Spleen (tissue), 11 donors: ENCODE measurements around the gene DAB1. TPM values are rescaled to one million over a fixed set of nuclear protein-coding genes. Genes with fewer than 3 reads are reported as not detected.

Experiments
- DNase-seq: peaks from one replicate; pipeline ENCODE4 v3.0.0-alpha.2; 2020
- H3K27ac ChIP-seq, 8 donors: fragments of 200-600 bp; sonication (generic) in 7 of 8; 1 replicate in 4 of 8; 2 replicates in 4 of 8; pipeline versions ENCODE4 v1.5.0 to v1.8.0; 2016 to 2021; ENCODE audit warnings: inconsistent platforms in 4 of 8, mild to moderate bottlenecking in 4 of 8, moderate library complexity in 1 of 8
- H3K27me3 ChIP-seq, 7 donors: fragments of 200-600 bp; sonication (generic) in 6 of 7; replicated peaks in 1 of 7; 1 replicate in 4 of 7; 2 replicates in 3 of 7; pipeline versions ENCODE4 v1.5.0 to v1.8.0; 2016 to 2021; ENCODE audit warnings: inconsistent platforms in 3 of 7, mild to moderate bottlenecking in 1 of 7
- H3K36me3 ChIP-seq, 6 donors: fragments of 200-600 bp; sonication (generic) in 5 of 6; 1 replicate in 4 of 6; 2 replicates in 2 of 6; pipeline versions ENCODE4 v1.5.0 to v1.8.0; 2016 to 2021; ENCODE audit warnings: inconsistent platforms in 2 of 6
- H3K4me1 ChIP-seq, 6 donors: fragments of 200-600 bp; sonication (generic) in 5 of 6; 1 replicate in 3 of 6; 2 replicates in 3 of 6; pipeline versions ENCODE4 v1.5.0 to v1.8.0; 2016 to 2021; ENCODE audit warnings: inconsistent platforms in 3 of 6
- H3K4me3 ChIP-seq, 8 donors: fragments of 200-600 bp; sonication (generic) in 7 of 8; 1 replicate in 4 of 8; 2 replicates in 4 of 8; pipeline versions ENCODE4 v1.5.0 to v1.8.0; 2016 to 2021; ENCODE audit warnings: inconsistent platforms in 4 of 8, mild to moderate bottlenecking in 4 of 8, moderate library complexity in 2 of 8
- H3K9me3 ChIP-seq, 8 donors: fragments of 200-600 bp; sonication (generic) in 7 of 8; 1 replicate in 4 of 8; 2 replicates in 4 of 8; pipeline versions ENCODE4 v1.5.0 to v1.8.0; 2016 to 2021; ENCODE audit warnings: inconsistent platforms in 4 of 8
- CTCF ChIP-seq, 11 experiments: fragments of 200-600 bp in 7 of 11; fragments of 450-650 bp in 4 of 11; sonication (generic) in 4 of 11; IDR thresholded peaks in 8 of 11; conservative IDR thresholded peaks in 3 of 11; 1 replicate in 7 of 11; 2 replicates in 4 of 11; pipeline versions ENCODE4 v1.4.0 to v1.8.0; 2016 to 2021; ENCODE audit warnings: antibody characterized with exemption in 11 of 11, inconsistent platforms in 4 of 11, mild to moderate bottlenecking in 1 of 11
- POLR2A ChIP-seq, 3 donors: fragments of 450-650 bp; IDR thresholded peaks; one replicate each; pipeline ENCODE4 v1.5.1; 2017; ENCODE audit warnings: antibody characterized with exemption in 3 of 3, mild to moderate bottlenecking in 1 of 3
- POLR2AphosphoS5 ChIP-seq, 3 donors: sonication (generic); formaldehyde crosslinking; IDR thresholded peaks; one replicate each; pipeline ENCODE4 v1.5.1; 2017; ENCODE audit warnings: antibody characterized with exemption in 3 of 3
- WGBS, 5 donors: extraction: QIAGEN DNeasy Blood & Tissue Kit in 3 of 5; methylation state at CpG; one replicate each; pipeline versions ENCODE4 v1.1.5 to v1.1.7; 2013 to 2018; 5-methylcytosine and 5-hydroxymethylcytosine counted together
- intact Hi-C: fragments of 100-400 bp; cut with DNase I; formaldehyde crosslinking; loops from one replicate; pipeline ENCODE4 v1.15.0; 2023; ENCODE audit warnings: low total_unique reads
- polyA plus RNA-seq, 3 donors: library from polyadenylated mRNA; stranded (reverse); fragments of 200-250 nt; gene quantifications; one replicate each; pipeline ENCODE4 v1.2.1, GENCODE V29; 2013
- total RNA-seq, 7 donors: library from RNA; depleted of rRNA in 3 of 7; stranded (reverse); fragments of >200 nt in 3 of 7; fragmentation: NEBNext Ultra II Directional in 4 of 7; extraction: Animal tissue kit (Norgen Biotek cat#: 25700) in 4 of 7; gene quantifications; one replicate each; pipeline versions ENCODE4 v1.1.0 to v1.2.1, GENCODE V29; 2016 to 2021
- donor health status: healthy with polysubstance abuse.
- donor health status: DM: no; HTN: no; CAD: no; lungs with moderate emphysema.
- donor health status: DM: no; HTN: no; CAD: no.
- donor health status: Bipolar disorder and iron deficiency.
- donor health status: healthy.
- donor health status: DM: no; HTN: no; CAD: no.
- donor health status: DM: yes; HTN: yes; CAD: no.

Gene DAB1
- total and polyA plus RNA-seq, 10 donors: 0.03 to 0.70 (median 0.26) TPM; not detected in 1

DNA sequence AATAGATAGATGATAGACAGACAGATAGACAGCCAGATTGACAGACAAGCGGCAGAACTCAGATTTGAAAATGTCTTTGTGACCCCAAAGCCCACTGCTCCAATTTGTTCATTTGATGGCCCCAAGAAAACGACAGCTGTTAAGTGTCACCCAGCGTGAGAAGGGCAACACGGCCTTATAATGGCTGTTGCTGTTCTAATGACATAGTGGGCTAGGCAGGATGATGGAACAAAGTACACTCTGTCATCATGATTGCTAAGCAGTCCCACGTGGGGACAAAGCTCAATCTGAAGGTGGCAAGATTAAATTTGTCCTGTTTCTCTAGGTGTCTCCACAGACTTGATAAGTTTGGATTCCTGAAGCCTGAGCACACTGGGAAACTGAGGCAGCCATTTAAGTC, 112.9 kb downstream of the DAB1 start:
- Histone ChIP-seq H3K9me3 (no peaks in the 10 kb centered on the region), H3K27ac (no peak overlapping the region), H3K27me3 (peaks cover 0 to 5% (median 0%) of the 10 kb centered on the region in 7 donors), H3K4me3 (no peak overlapping the region), H3K36me3 (no peaks in the 10 kb centered on the region), H3K4me1 (no peaks in the 10 kb centered on the region)
- no peak for DNase-seq
- WGBS, 5 donors: 69 to 77% (median 75%) methylated on average over 5 of the region's 5 CpGs
- no peak for TF ChIP-seq POLR2AphosphoS5 (IDR thresholded peaks at IDR 0.05)
- TF ChIP-seq POLR2A (IDR thresholded peaks at IDR 0.05): no peak
- TF ChIP-seq CTCF (IDR thresholded peaks at IDR 0.05 in 8 of 11, conservative IDR thresholded peaks at IDR 0.05 in 3 of 11): no peak
- intact Hi-C loops: no loop called here

DNA sequence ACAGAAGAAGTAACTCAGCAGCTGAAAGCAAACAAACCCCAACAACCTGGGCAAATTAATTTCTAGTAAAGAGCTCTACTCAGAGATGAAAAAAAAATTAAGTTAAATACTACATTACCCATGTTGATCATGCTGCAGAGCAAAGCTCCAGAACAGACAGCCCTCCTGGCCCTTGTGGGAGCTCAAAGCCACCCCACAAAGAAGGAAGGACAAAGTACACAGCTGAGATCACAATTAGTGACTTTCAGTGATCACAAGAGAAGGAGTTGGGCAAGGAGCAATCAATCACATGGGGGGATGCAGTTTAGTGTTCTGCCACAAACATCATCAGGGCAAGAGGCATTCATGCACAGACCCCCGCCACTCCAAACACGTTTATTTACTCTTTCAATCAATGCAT, 114.2 kb downstream of the DAB1 start:
- TF ChIP-seq POLR2AphosphoS5 (IDR thresholded peaks at IDR 0.05) (no peak), POLR2A (IDR thresholded peaks at IDR 0.05) (no peak), CTCF (IDR thresholded peaks at IDR 0.05 in 8 of 11, conservative IDR thresholded peaks at IDR 0.05 in 3 of 11) (no peak)
- no peak for DNase-seq
- WGBS, 5 donors: 80 to 87% (median 82%) methylated on average over 2 of the region's 2 CpGs
- Histone ChIP-seq H3K27me3 (peaks cover 0 to 5% (median 0%) of the 10 kb centered on the region in 7 donors), H3K36me3 (no peaks in the 10 kb centered on the region), H3K4me3 (no peak overlapping the region), H3K27ac (no peak overlapping the region), H3K4me1 (no peaks in the 10 kb centered on the region), H3K9me3 (no peaks in the 10 kb centered on the region)
- intact Hi-C loops: no loop called here

- peaks cover 0 to 5% (median 0%) of the 10 kb centered on the region in 7 donors for H3K27me3 ChIP-seq
- 49 to 64% (median 58%) methylated on average over 4 of the region's 4 CpGs for WGBS, 5 donors
Observed at GRCh38 chr1:57307392-57308170, 116.3 kb downstream of the DAB1 start.

More at GRCh38 chr1:57307392-57308170, 116.3 kb downstream of the DAB1 start:
- Histone ChIP-seq H3K9me3 (no peaks in the 10 kb centered on the region), H3K4me3 (no peak overlapping the region), H3K4me1 (no peaks in the 10 kb centered on the region), H3K36me3 (no peaks in the 10 kb centered on the region), H3K27ac (no peak overlapping the region)
- no peak for TF ChIP-seq POLR2AphosphoS5 (IDR thresholded peaks at IDR 0.05)
- TF ChIP-seq CTCF (IDR thresholded peaks at IDR 0.05 in 8 of 11, conservative IDR thresholded peaks at IDR 0.05 in 3 of 11): no peak
- TF ChIP-seq POLR2A (IDR thresholded peaks at IDR 0.05): no peak
- no peak for DNase-seq
- intact Hi-C loops: no loop called here
